Cardiac muscle cell (in vitro differentiated cells and primary cell): Measurements from ENCODE around the gene ERGIC3. TPM values are rescaled to one million over a fixed set of nuclear protein-coding genes. Genes with fewer than 3 reads are reported as not detected.
A peak's percentile ranks its signal among the peaks of the same experiment; 100 is the strongest.

Experiments
- DNase-seq, 2 donors: peaks; one replicate each; pipeline versions ENCODE4 v3.0.0 to v3.0.0-alpha.2; 2010 to 2017; ENCODE audit warnings: low read depth in 1 of 2, low spot score in 1 of 2
- H3K27ac ChIP-seq: fragments of 200-600 bp; sonication (generic); 2 replicates; pipeline ENCODE4 v1.5.1; 2016
- H3K27me3 ChIP-seq: fragments of 200-600 bp; sonication (generic); 2 replicates; pipeline ENCODE4 v1.6.0; 2016; ENCODE audit warnings: control low read depth
- H3K36me3 ChIP-seq: fragments of 200-600 bp; sonication (generic); 2 replicates; pipeline ENCODE4 v1.5.1; 2016; ENCODE audit warnings: control low read depth
- H3K4me1 ChIP-seq: fragments of 200-600 bp; sonication (generic); 2 replicates; pipeline ENCODE4 v1.8.1; 2017; ENCODE audit warnings: low read depth, mild to moderate bottlenecking, mixed run types
- H3K4me3 ChIP-seq: fragments of 200-600 bp; sonication (generic); 2 replicates; pipeline ENCODE4 v1.5.1; 2016; ENCODE audit warnings: mild to moderate bottlenecking
- H3K9me3 ChIP-seq: fragments of 200-600 bp; sonication (generic); 2 replicates; pipeline ENCODE4 v1.5.1; 2017; ENCODE audit warnings: low read depth, mild to moderate bottlenecking, control low read depth
- CTCF ChIP-seq: IDR thresholded peaks from 2 replicates; pipeline ENCODE4 v1.5.1; 2012; ENCODE audit warnings: low read depth, mild to moderate bottlenecking, low read length
- polyA plus RNA-seq: library from polyadenylated mRNA; unstranded; fragments of >200 nt; fragmentation: Nextera tagmentation; extraction: Ambion mirVana; gene quantifications from 2 replicates; pipeline ENCODE4 v1.2.1, GENCODE V29; 2016
- total RNA-seq: library from RNA; depleted of rRNA; stranded (reverse); fragments of >200 nt; gene quantifications from 2 replicates; pipeline ENCODE4 v1.2.3, GENCODE V29; 2016

ERGIC3 gene
- total and polyA plus RNA-seq, 2 experiments from 2014 or later, result 170 to 213 TPM

GRCh38 chr20:35523298-35523888 lies 18.5 kb upstream of the ERGIC3 start:
- Histone ChIP-seq H3K4me3 (no peak overlapping the region), H3K4me1 (no peaks in the 10 kb centered on the region), H3K36me3 (no peaks in the 10 kb centered on the region), H3K27me3 (no peaks in the 10 kb centered on the region), H3K27ac (no peak overlapping the region), H3K9me3 (no peaks in the 10 kb centered on the region)
- DNase-seq, result no peak
- TF ChIP-seq CTCF, result peak; percentile 63

GRCh38 chr20:35525639-35526038 lies 16.2 kb upstream of the ERGIC3 start:
- Histone ChIP-seq H3K4me1 (no peaks in the 10 kb centered on the region), H3K36me3 (no peaks in the 10 kb centered on the region), H3K9me3 (no peaks in the 10 kb centered on the region), H3K27ac (no peak overlapping the region), H3K27me3 (no peaks in the 10 kb centered on the region), H3K4me3 (no peak overlapping the region)
- DNase-seq, result no peak
- no peak for TF ChIP-seq CTCF

GRCh38 chr20:35527122-35527769 lies 14.6 kb upstream of the ERGIC3 start:
- Histone ChIP-seq H3K36me3 (no peaks in the 10 kb centered on the region), H3K27ac (no peak overlapping the region), H3K4me1 (no peaks in the 10 kb centered on the region), H3K4me3 (no peak overlapping the region), H3K27me3 (no peaks in the 10 kb centered on the region), H3K9me3 (no peaks in the 10 kb centered on the region)
- TF ChIP-seq CTCF, result no peak
- DNase-seq, result peak in 1 of 2 donors; percentile 25

GRCh38 chr20:35529552-35529951 lies 12.3 kb upstream of the ERGIC3 start, which contains the start of gene C20orf173:
TSS of gene C20orf173 (minus strand) at chr20:35529652. CDS start at chr20:35529373, 279 bp downstream.
- no peaks in the 10 kb centered on the region for H3K9me3 ChIP-seq
- H3K27ac ChIP-seq, result no peak within 1 kb of the TSS
- H3K4me1 ChIP-seq, result no peaks in the 10 kb centered on the region
- TF ChIP-seq CTCF, result no peak
- no peak within 1 kb of the TSS for H3K4me3 ChIP-seq
- H3K36me3 ChIP-seq, result no peaks in the 10 kb centered on the region
- H3K27me3 ChIP-seq, result no peaks in the 10 kb centered on the region
- no peak for DNase-seq

GRCh38 chr20:35539756-35540212 lies 2.1 kb upstream of the ERGIC3 start:
- Histone ChIP-seq H3K4me1 (peaks cover 10% of the 10 kb centered on the region), H3K27me3 (no peaks in the 10 kb centered on the region), H3K36me3 (no peaks in the 10 kb centered on the region), H3K9me3 (no peaks in the 10 kb centered on the region), H3K4me3 (peak overlapping the region; percentile 43), H3K27ac (peak overlapping the region; percentile 24)
- peak; percentile 47 to 96 for DNase-seq
- no peak for TF ChIP-seq CTCF
